ENCODE measurements around the gene DHRS3.

Gene DHRS3

DNA sequence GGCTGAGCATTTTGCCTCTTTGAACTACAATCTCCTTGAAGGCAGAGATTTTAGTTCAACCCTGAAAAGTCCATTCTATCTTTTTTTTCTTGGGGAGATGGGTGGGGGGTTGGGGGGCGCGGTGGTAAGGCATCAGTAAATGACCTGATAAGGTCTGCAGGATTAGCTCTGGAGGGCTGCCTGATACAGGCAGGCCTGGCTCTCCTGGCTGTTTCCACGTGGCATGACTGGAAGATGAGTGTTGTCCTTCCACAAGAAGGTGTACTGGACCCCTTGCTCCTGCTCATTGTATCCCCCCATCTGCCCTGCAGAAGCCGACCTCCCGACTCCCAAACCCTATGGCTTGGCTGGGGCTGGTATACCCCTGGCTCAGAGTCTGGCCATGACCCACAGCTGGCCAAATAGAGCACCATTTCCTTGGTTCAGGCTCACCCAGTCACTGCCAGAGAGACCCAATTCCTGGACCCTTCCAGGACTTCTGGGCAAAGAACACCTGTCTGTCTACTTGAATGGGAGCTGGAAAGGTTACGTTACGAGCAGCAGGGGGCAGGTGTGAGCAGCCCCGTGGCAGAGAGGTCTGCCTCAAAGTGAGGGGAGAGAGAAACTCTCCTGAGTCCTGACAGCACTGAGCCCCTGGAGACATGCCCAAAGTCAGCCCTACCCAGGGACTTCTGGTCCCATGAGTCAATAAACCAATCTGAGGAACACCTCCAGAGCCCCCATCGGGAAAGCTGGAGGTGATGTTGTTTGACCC, 17.0 kb downstream of the DHRS3 start:
- no peak overlapping the region for H2BK5ac ChIP-seq (ENCODE audit: low read depth, low read length, poor library complexity, severe bottlenecking)
- H2BK120ac ChIP-seq (ENCODE audit: low read depth, low read length) = no peak overlapping the region
- no peak overlapping the region for H2BK15ac ChIP-seq (ENCODE audit: low read depth, poor library complexity, severe bottlenecking)
- H3K14ac ChIP-seq (ENCODE audit: low read length in 2 of 2) = no peak overlapping the region
- no peak overlapping the region for H3K4me2 ChIP-seq (ENCODE audit: low read length, poor library complexity, severe bottlenecking)
- no peaks in the 10 kb centered on the region for H3K36me3 ChIP-seq (ENCODE audit: control insufficient read depth in 1 of 2, insufficient read depth in 2 of 2, low read depth in 1 of 2, low read length in 2 of 2)
- H3K4me1 ChIP-seq (ENCODE audit: control insufficient read depth, insufficient read depth, low read depth, low read length) = peaks cover 17% of the 10 kb centered on the region
- no peak overlapping the region for H4K91ac ChIP-seq (ENCODE audit: low read length)
- H2AFZ ChIP-seq (ENCODE audit: low read depth, low read length) = no peak overlapping the region
- no peak overlapping the region for H3K18ac ChIP-seq (ENCODE audit: low read depth in 1 of 2, low read length in 2 of 2)
- no peak for DNase-seq
- H4K8ac ChIP-seq (ENCODE audit: low read length) = no peak overlapping the region
- WGBS = 46% methylated on average over 7 of the region's 9 CpGs
- H3K79me1 ChIP-seq (replicated peaks; ENCODE audit: low read length, poor library complexity, severe bottlenecking) = no peaks in the 10 kb centered on the region
- H2BK12ac ChIP-seq (ENCODE audit: low read length in 2 of 2) = no peak overlapping the region
- H3K23ac ChIP-seq (ENCODE audit: low read length in 2 of 2) = no peak overlapping the region
- H3K9ac ChIP-seq (ENCODE audit: low read length) = no peak overlapping the region
- no peak overlapping the region for H3K27ac ChIP-seq (ENCODE audit: low read length, poor library complexity, severe bottlenecking)
- H3K4ac ChIP-seq (ENCODE audit: low read depth in 1 of 2, low read length in 2 of 2) = no peak overlapping the region
- no peak overlapping the region for H2AK5ac ChIP-seq (ENCODE audit: low read length, severe bottlenecking)
- no peak overlapping the region for H3K4me3 ChIP-seq (ENCODE audit: insufficient read depth in 1 of 2, low read depth in 1 of 2, low read length in 2 of 2)
- H3K9me3 ChIP-seq (ENCODE audit: control insufficient read depth, low read length) = no peaks in the 10 kb centered on the region
- no peaks in the 10 kb centered on the region for H3K27me3 ChIP-seq (ENCODE audit: control insufficient read depth in 1 of 2, insufficient read depth in 1 of 2, low read length in 2 of 2)

- no peak overlapping the region for H3K9ac ChIP-seq (ENCODE audit: low read length)
- H2AK5ac ChIP-seq (ENCODE audit: low read length, severe bottlenecking) = no peak overlapping the region
- H2BK12ac ChIP-seq (ENCODE audit: low read length in 2 of 2) = no peak overlapping the region
- H3K4me2 ChIP-seq (ENCODE audit: low read length, poor library complexity, severe bottlenecking) = no peak overlapping the region
- H2BK15ac ChIP-seq (ENCODE audit: low read depth, poor library complexity, severe bottlenecking) = no peak overlapping the region
- H3K27ac ChIP-seq (ENCODE audit: low read length, poor library complexity, severe bottlenecking) = no peak overlapping the region
- H2BK120ac ChIP-seq (ENCODE audit: low read depth, low read length) = no peak overlapping the region
- H3K36me3 ChIP-seq (ENCODE audit: control insufficient read depth in 1 of 2, insufficient read depth in 2 of 2, low read depth in 1 of 2, low read length in 2 of 2) = no peaks in the 10 kb centered on the region
- H3K27me3 ChIP-seq (ENCODE audit: control insufficient read depth in 1 of 2, insufficient read depth in 1 of 2, low read length in 2 of 2) = no peaks in the 10 kb centered on the region
- H3K4me3 ChIP-seq (ENCODE audit: insufficient read depth in 1 of 2, low read depth in 1 of 2, low read length in 2 of 2) = no peak overlapping the region
- no peak overlapping the region for H2BK5ac ChIP-seq (ENCODE audit: low read depth, low read length, poor library complexity, severe bottlenecking)
- H3K4ac ChIP-seq (ENCODE audit: low read depth in 1 of 2, low read length in 2 of 2) = no peak overlapping the region
- no peak overlapping the region for H4K91ac ChIP-seq (ENCODE audit: low read length)
- no peak overlapping the region for H2AFZ ChIP-seq (ENCODE audit: low read depth, low read length)
- peaks cover 23% of the 10 kb centered on the region for H3K4me1 ChIP-seq (ENCODE audit: control insufficient read depth, insufficient read depth, low read depth, low read length)
- H3K23ac ChIP-seq (ENCODE audit: low read length in 2 of 2) = no peak overlapping the region
- WGBS = 80% methylated on average over 7 of the region's 7 CpGs
- no peak overlapping the region for H3K14ac ChIP-seq (ENCODE audit: low read length in 2 of 2)
- DNase-seq = no peak
- H3K79me1 ChIP-seq (replicated peaks; ENCODE audit: low read length, poor library complexity, severe bottlenecking) = no peaks in the 10 kb centered on the region
- no peak overlapping the region for H3K18ac ChIP-seq (ENCODE audit: low read depth in 1 of 2, low read length in 2 of 2)
- no peak overlapping the region for H4K8ac ChIP-seq (ENCODE audit: low read length)
- no peaks in the 10 kb centered on the region for H3K9me3 ChIP-seq (ENCODE audit: control insufficient read depth, low read length)
These were observed 17.7 kb downstream of the DHRS3 start for GRCh38 chr1:12600335-12600734.

GRCh38 chr1:12599657-12600056, 18.4 kb downstream of the DHRS3 start:
- no peak overlapping the region for H3K23ac ChIP-seq (ENCODE audit: low read length in 2 of 2)
- no peak overlapping the region for H2BK120ac ChIP-seq (ENCODE audit: low read depth, low read length)
- no peak overlapping the region for H2BK5ac ChIP-seq (ENCODE audit: low read depth, low read length, poor library complexity, severe bottlenecking)
- no peak overlapping the region for H3K18ac ChIP-seq (ENCODE audit: low read depth in 1 of 2, low read length in 2 of 2)
- no peaks in the 10 kb centered on the region for H3K79me1 ChIP-seq (replicated peaks; ENCODE audit: low read length, poor library complexity, severe bottlenecking)
- H3K4me2 ChIP-seq (ENCODE audit: low read length, poor library complexity, severe bottlenecking) = no peak overlapping the region
- no peak overlapping the region for H4K91ac ChIP-seq (ENCODE audit: low read length)
- no peak overlapping the region for H2BK12ac ChIP-seq (ENCODE audit: low read length in 2 of 2)
- peaks cover 28% of the 10 kb centered on the region for H3K4me1 ChIP-seq (ENCODE audit: control insufficient read depth, insufficient read depth, low read depth, low read length)
- no peak overlapping the region for H3K9ac ChIP-seq (ENCODE audit: low read length)
- no peak overlapping the region for H4K8ac ChIP-seq (ENCODE audit: low read length)
- no peaks in the 10 kb centered on the region for H3K36me3 ChIP-seq (ENCODE audit: control insufficient read depth in 1 of 2, insufficient read depth in 2 of 2, low read depth in 1 of 2, low read length in 2 of 2)
- 69% methylated on average over 5 of the region's 5 CpGs for WGBS
- DNase-seq = no peak
- H3K14ac ChIP-seq (ENCODE audit: low read length in 2 of 2) = no peak overlapping the region
- no peak overlapping the region for H2BK15ac ChIP-seq (ENCODE audit: low read depth, poor library complexity, severe bottlenecking)
- peaks cover 0 to 3% of the 10 kb centered on the region in 2 experiments for H3K27me3 ChIP-seq (ENCODE audit: control insufficient read depth in 1 of 2, insufficient read depth in 1 of 2, low read length in 2 of 2)
- H2AK5ac ChIP-seq (ENCODE audit: low read length, severe bottlenecking) = no peak overlapping the region
- no peaks in the 10 kb centered on the region for H3K9me3 ChIP-seq (ENCODE audit: control insufficient read depth, low read length)
- no peak overlapping the region for H3K4me3 ChIP-seq (ENCODE audit: insufficient read depth in 1 of 2, low read depth in 1 of 2, low read length in 2 of 2)
- H3K27ac ChIP-seq (ENCODE audit: low read length, poor library complexity, severe bottlenecking) = no peak overlapping the region
- H3K4ac ChIP-seq (ENCODE audit: low read depth in 1 of 2, low read length in 2 of 2) = no peak overlapping the region
- no peak overlapping the region for H2AFZ ChIP-seq (ENCODE audit: low read depth, low read length)

- peaks cover 25% of the 10 kb centered on the region for H3K4me1 ChIP-seq (ENCODE audit: control insufficient read depth, insufficient read depth, low read depth, low read length)
- no peaks in the 10 kb centered on the region for H3K79me1 ChIP-seq (replicated peaks; ENCODE audit: low read length, poor library complexity, severe bottlenecking)
- H4K91ac ChIP-seq (ENCODE audit: low read length) = no peak overlapping the region
- DNase-seq = no peak
- no peak overlapping the region for H2BK5ac ChIP-seq (ENCODE audit: low read depth, low read length, poor library complexity, severe bottlenecking)
- H3K9ac ChIP-seq (ENCODE audit: low read length) = no peak overlapping the region
- no peaks in the 10 kb centered on the region for H3K36me3 ChIP-seq (ENCODE audit: control insufficient read depth in 1 of 2, insufficient read depth in 2 of 2, low read depth in 1 of 2, low read length in 2 of 2)
- H4K8ac ChIP-seq (ENCODE audit: low read length) = no peak overlapping the region
- no peak overlapping the region for H2BK12ac ChIP-seq (ENCODE audit: low read length in 2 of 2)
- H2AFZ ChIP-seq (ENCODE audit: low read depth, low read length) = no peak overlapping the region
- no peak overlapping the region for H3K4me2 ChIP-seq (ENCODE audit: low read length, poor library complexity, severe bottlenecking)
- H3K18ac ChIP-seq (ENCODE audit: low read depth in 1 of 2, low read length in 2 of 2) = no peak overlapping the region
- no peak overlapping the region for H3K4ac ChIP-seq (ENCODE audit: low read depth in 1 of 2, low read length in 2 of 2)
- H3K23ac ChIP-seq (ENCODE audit: low read length in 2 of 2) = no peak overlapping the region
- no peak overlapping the region for H2AK5ac ChIP-seq (ENCODE audit: low read length, severe bottlenecking)
- no peak overlapping the region for H3K4me3 ChIP-seq (ENCODE audit: insufficient read depth in 1 of 2, low read depth in 1 of 2, low read length in 2 of 2)
- no peak overlapping the region for H3K27ac ChIP-seq (ENCODE audit: low read length, poor library complexity, severe bottlenecking)
- H3K14ac ChIP-seq (ENCODE audit: low read length in 2 of 2) = no peak overlapping the region
- no peaks in the 10 kb centered on the region for H3K9me3 ChIP-seq (ENCODE audit: control insufficient read depth, low read length)
- peaks cover 0 to 10% of the 10 kb centered on the region in 2 experiments for H3K27me3 ChIP-seq (ENCODE audit: control insufficient read depth in 1 of 2, insufficient read depth in 1 of 2, low read length in 2 of 2)
- H2BK120ac ChIP-seq (ENCODE audit: low read depth, low read length) = no peak overlapping the region
- H2BK15ac ChIP-seq (ENCODE audit: low read depth, poor library complexity, severe bottlenecking) = no peak overlapping the region
- 82% methylated on average over 6 of the region's 6 CpGs for WGBS
These were observed 19.0 kb downstream of the DHRS3 start for GRCh38 chr1:12598974-12599373.
